Chondrocyte (in vitro differentiated cells): ENCODE data around the gene CCDC57. TPM values are rescaled to one million over a fixed set of nuclear protein-coding genes. Genes with fewer than 3 reads are reported as not detected.
A peak's percentile ranks its signal among the peaks of the same experiment; 100 is the strongest.

ENCODE experiments used
- DNase-seq: peaks from one replicate; pipeline ENCODE4 v3.0.0; 2021; ENCODE audit warnings: mixed read lengths, low spot score
- H3K27ac Mint-ChIP-seq: one replicate; pipeline ENCODE4 v1.8.0; 2021; ENCODE audit warnings: mild to moderate bottlenecking, moderate library complexity, mixed read lengths; ENCODE audit not compliant: unreplicated experiment
- H3K27me3 Mint-ChIP-seq: 2 replicates; pipeline ENCODE4 v1.8.0; 2021; ENCODE audit warnings: low read depth, mixed read lengths
- H3K36me3 Mint-ChIP-seq: 2 replicates; pipeline ENCODE4 v1.8.0; 2021; ENCODE audit warnings: low read depth, mixed read lengths
- H3K4me1 Mint-ChIP-seq: 2 replicates; pipeline ENCODE4 v1.8.0; 2021; ENCODE audit warnings: low read depth, mild to moderate bottlenecking, mixed read lengths
- H3K4me3 Mint-ChIP-seq: one replicate; pipeline ENCODE4 v1.8.0; 2021; ENCODE audit warnings: mild to moderate bottlenecking, moderate library complexity, mixed read lengths; ENCODE audit not compliant: unreplicated experiment
- H3K9me3 Mint-ChIP-seq: 2 replicates; pipeline ENCODE4 v1.8.0; 2021; ENCODE audit warnings: low read depth, mixed read lengths
- CTCF ChIP-seq: fragments of 200-600 bp; sonication (generic); IDR thresholded peaks from 2 replicates; pipeline ENCODE4 v1.5.0; 2021; ENCODE audit warnings: antibody characterized with exemption, mild to moderate bottlenecking, moderate library complexity
- total RNA-seq: library from RNA; stranded (reverse); gene quantifications from 3 replicates; pipeline ENCODE4 v1.2.1, GENCODE V29; 2021

The CCDC57 gene
- total RNA-seq, 1 donor from 2014 or later, result 23.5 TPM

GRCh38 chr17:82245134-82246039 is 32.7 kb upstream of the CCDC57 start:
- peak; percentile 92 for DNase-seq
- peaks cover 61% of the 10 kb centered on the region for H3K4me1 Mint-ChIP-seq
- H3K27ac Mint-ChIP-seq, result no peak overlapping the region
- no peaks in the 10 kb centered on the region for H3K27me3 Mint-ChIP-seq
- no peak for TF ChIP-seq CTCF
- no peaks in the 10 kb centered on the region for H3K9me3 Mint-ChIP-seq
- H3K4me3 Mint-ChIP-seq, result no peak overlapping the region
- H3K36me3 Mint-ChIP-seq, result peaks cover 32% of the 10 kb centered on the region

- TF ChIP-seq CTCF, result peak; percentile 79
- Mint-ChIP-seq H3K4me1 (peaks cover 69% of the 10 kb centered on the region), H3K4me3 (no peak overlapping the region), H3K36me3 (peaks cover 32% of the 10 kb centered on the region), H3K9me3 (no peaks in the 10 kb centered on the region), H3K27me3 (no peaks in the 10 kb centered on the region), H3K27ac (peak overlapping the region; percentile 49)
- DNase-seq, result peak; percentile 87
These were observed 31.9 kb upstream of the CCDC57 start for GRCh38 chr17:82244413-82245133.

- Mint-ChIP-seq H3K36me3 (peaks cover 30% of the 10 kb centered on the region), H3K4me1 (peaks cover 75% of the 10 kb centered on the region), H3K9me3 (no peaks in the 10 kb centered on the region), H3K27me3 (no peaks in the 10 kb centered on the region), H3K27ac (peak overlapping the region; percentile 39), H3K4me3 (no peak overlapping the region)
- TF ChIP-seq CTCF, result no peak
- DNase-seq, result no peak
These were observed 31.2 kb upstream of the CCDC57 start for GRCh38 chr17:82243648-82244412.

GRCh38 chr17:82242977-82243647 is 30.5 kb upstream of the CCDC57 start:
- Mint-ChIP-seq H3K27ac (peak overlapping the region; percentile 88), H3K4me1 (peaks cover 81% of the 10 kb centered on the region), H3K4me3 (no peak overlapping the region), H3K9me3 (no peaks in the 10 kb centered on the region), H3K27me3 (no peaks in the 10 kb centered on the region), H3K36me3 (peaks cover 25% of the 10 kb centered on the region)
- no peak for DNase-seq
- no peak for TF ChIP-seq CTCF
